GM18517 (cell line): ENCODE results near the gene DCDC1.

Experiments used
- ATAC-seq: cut with Tn5 transposase; IDR thresholded peaks from one replicate; pipeline ENCODE4 v1.9.1; 2021; ENCODE audit warnings: mild to moderate bottlenecking, moderate library complexity; ENCODE audit not compliant: unreplicated experiment

DCDC1 gene

GRCh38 chr11:31110830-31111229, 258.7 kb downstream of the DCDC1 start:
- no peak for ATAC-seq

GRCh38 chr11:31109446-31109845, 260.1 kb downstream of the DCDC1 start:
- no peak for ATAC-seq

- no peak for ATAC-seq
Measured at GRCh38 chr11:31107649-31108048, 261.9 kb downstream of the DCDC1 start.

DNA sequence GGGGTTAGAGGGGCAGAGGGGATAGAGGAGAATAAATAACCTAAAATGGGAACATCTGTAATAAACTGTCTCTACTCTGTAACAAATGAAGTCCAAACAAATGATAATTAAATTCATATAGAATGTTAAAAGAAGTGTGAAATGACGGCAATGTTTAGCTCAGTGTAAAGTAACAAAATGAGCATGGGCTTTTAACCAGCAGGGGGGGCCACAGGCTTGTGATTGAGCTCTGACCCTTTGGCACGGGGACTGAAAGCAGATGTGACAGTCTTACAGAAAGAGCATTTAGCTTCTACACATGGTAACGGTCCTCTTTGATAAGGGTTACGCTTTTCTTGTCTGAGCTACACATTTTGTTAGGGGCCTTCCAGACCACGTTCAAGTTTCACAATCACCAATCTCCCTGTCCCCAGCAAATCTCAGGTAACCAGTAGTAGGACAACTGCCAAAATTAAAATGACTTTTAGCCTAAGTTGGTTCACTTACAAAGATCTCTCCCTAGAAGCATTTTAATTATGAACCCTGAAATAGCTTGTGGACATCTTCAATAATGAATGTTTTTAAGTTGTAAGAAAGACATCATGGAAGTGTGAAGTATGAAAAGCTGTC, 262.5 kb downstream of the DCDC1 start:
- peak; percentile 60 for ATAC-seq

DNA sequence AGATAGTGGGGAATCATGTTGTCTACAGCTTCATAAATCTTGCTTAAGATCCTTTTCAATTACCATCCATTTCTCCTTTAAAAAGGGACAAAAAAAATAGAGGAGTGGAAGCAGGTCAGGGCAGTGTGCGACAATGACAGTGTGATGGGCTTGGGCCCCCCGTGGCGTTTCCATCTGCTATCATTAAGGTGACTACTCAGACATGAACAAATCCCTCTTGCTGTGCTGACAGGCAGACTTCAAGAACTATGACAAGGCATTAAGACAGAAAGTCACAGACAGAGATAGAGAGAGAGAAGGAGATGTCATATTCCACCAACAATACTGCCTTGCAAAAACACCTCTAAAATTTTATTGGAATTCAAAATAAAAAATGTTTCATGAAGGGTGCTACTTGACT, 263.2 kb downstream of the DCDC1 start:
- ATAC-seq = no peak

DNA sequence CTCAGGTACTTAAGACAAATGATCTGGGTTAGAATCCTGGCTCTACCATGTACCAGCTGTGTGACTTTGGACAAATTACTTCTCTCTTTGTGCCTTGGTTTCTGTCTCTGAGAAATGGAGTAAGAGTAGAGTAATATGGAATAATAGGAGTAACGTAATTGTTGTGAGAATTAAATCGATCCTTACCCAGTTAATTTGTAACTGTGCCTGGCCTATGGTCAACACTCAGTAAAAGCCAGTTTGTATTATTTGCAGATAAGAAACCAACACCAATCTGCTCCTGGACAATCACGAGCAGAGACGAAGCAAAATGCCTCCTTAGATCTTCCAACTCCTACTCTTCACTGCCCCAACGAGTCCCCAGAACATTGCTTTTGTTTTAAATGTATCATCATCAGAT, 266.7 kb downstream of the DCDC1 start:
- no peak for ATAC-seq

- ATAC-seq = no peak
Measured at GRCh38 chr11:31102316-31102715, 267.2 kb downstream of the DCDC1 start.

GRCh38 chr11:31096191-31096805, 273.2 kb downstream of the DCDC1 start:
- no peak for ATAC-seq

- ATAC-seq = no peak
Measured at GRCh38 chr11:31092638-31093037, 276.9 kb downstream of the DCDC1 start.

DNA sequence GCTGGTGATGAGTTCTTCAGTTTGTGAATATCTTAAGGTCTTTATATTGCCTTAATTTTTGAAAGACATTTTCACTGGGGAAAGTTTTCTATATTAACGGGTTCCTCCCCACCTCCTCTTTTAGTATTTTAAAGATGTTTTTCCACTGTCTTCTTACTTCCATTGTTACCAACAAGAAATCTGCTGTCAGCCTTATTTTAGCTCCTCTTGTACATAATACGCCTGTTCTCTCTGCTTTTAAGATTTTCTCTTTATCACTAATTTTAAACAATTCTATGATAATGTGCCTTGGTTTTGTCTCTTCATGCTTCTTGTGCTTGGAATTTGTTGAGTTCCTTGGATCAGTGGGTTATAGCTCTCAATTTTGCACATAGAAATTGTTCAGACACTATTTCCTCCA, 280.4 kb downstream of the DCDC1 start:
- ATAC-seq = no peak

- ATAC-seq = no peak
Measured at GRCh38 chr11:31069447-31070205, 299.9 kb downstream of the DCDC1 start.

GRCh38 chr11:31060880-31061279, 308.7 kb downstream of the DCDC1 start:
- ATAC-seq = no peak

- ATAC-seq = no peak
Measured at GRCh38 chr11:31059529-31059928, 310.0 kb downstream of the DCDC1 start.

DNA sequence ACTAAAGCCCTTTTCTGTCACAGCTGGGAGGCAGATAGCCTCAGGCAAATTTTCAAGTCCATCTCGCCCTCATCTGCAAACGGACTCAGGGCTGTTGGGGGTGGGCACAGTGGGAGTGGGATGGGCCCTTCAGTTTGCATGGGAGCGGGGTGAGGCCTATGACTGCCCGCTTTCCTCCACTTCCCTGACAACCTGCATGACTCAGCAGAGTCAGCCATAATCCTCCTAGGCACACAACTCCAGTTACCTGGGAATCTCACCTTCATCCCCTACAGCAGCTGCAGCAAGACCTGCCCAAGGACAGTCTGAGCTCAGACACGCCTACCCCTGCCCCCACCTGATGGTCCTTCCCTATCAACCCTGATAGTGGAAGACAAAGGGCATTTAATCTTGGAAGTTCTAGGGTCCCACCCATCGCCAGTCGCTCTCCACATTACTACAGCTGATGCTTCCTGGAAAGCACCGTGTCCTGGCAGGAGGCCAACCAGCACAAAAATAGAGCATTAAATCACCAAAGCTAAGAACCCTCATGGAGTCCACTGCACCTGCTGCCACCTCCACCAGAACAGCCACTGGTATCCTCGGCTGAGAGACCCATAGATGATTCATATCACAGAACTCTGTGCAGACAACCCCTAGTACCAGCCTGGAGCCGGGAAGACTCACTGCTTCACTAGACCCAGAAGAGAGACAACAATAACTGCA, 319.3 kb downstream of the DCDC1 start:
- ATAC-seq = no peak

DNA sequence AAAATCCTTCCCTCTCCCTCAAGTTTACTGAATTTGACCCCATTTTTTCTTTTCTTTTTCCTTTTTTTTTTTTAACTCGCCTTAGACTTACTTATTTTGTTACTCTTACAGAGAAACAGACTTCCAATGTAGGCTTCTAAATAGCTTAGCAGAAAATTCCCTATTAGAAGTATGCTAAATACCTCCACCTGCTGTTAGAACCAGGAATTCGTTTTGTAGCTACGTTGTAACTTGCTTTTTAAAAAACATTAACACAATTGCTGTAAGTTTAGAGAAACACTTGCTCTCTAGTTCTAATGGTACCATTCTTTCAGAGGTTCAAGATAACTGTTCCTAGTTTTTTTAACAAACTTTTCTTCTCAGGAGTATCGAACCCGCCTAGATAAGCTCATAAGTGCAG, 324.2 kb downstream of the DCDC1 start:
- ATAC-seq = no peak

DNA sequence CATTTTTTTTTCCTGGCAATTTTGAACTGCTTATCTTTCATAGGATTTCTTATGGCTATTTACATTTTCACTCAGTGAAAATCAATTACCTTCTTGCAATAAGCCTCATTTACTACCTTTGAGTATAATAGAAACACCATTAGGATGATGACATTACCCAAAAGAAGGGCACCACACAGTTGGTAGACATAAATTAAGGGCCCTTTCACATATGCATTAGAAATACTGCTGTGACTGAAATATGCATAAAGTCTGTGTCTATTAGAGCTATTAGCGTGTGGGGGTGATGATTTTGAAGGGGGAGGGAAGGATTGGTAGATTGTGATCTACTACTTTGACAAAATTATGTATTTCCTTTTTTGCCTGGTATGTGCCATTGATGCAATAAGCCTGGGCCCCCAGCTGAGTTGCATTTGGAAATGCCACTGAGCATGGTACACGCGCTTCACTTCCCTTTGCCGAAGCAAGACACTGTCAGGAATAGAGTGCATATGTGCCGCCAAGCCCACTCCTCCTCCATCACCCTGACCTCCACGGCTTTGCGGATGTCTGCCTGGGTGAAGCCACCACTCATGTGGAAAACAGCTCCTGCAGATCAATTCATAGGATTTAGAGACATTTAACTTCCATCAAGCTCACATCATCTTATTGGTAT, 339.3 kb downstream of the DCDC1 start:
- no peak for ATAC-seq

DNA sequence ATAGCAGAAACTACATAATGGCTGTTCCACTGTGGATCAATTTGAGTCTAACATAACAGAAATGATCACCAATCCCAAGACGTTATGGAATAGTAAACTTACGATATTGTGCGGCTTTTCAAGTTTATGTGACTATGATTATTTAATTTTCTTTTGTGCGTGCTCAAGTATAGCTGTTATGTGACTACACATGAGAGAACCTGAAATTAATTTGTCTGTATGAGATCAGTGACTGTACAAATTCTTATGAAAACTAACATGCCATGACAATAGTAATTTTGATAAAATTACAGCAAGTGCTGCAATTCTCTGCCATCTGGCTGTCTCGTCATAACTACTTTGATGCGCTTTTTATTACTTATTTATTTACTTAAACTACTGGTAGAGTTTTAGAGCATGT, 343.2 kb downstream of the DCDC1 start:
- no peak for ATAC-seq

DNA sequence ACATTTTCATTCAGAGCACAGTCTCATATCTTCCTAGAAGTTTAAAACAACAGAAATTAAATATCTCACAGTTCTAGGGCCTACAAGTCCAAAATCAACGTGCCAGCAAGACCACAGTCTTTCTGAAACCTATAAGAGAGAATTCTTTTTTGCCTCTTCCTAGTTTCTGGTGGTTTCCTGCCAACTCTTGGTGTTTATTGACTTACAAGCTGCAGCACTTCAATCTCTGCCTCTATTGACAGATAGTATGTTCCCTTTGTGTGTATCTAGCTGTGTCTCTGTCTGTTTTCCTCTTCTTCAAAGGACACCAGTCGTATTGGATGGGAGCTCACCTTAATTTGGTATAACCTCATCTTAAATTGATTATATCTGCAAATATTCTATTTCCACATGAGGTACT, 347.5 kb downstream of the DCDC1 start:
- no peak for ATAC-seq

DNA sequence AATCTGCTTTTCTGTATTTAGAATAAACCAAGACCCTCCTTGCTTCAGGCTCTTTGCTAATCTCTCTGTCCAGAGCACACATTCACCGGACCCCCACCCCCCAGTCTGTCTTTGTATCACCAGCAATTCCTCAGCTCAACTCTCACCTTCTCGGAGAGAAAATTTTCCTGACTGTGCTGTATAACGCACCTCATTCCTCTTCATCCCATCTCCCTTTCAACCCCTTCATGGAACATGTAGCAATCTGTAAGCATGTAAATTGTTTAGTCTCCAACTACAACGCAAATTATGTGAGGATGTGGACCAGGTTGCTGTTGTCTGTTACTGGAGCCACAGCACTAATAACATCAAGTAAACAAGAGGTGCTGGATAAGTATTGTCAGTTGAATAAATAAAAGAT, 349.8 kb downstream of the DCDC1 start:
- no peak for ATAC-seq

DNA sequence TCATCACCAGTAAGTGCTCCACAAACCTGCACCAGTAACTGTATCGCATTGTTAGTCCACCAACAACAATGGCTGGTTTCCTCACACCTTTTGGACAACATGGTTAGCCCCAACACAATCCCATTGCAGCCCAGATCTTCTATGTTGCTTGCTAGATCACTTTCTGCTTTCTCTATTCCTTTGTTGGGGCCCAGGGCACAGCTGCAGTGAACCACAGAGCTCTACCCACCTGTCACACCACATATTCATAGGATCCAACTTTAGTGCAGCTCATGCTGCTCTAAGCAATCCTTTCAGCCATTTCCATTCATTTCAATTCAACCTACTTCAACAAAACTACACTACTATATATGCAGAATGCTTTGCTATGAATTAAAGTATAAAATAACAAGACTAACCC, 364.3 kb downstream of the DCDC1 start:
- ATAC-seq = no peak

- no peak for ATAC-seq
Measured at GRCh38 chr11:31001427-31001826, 368.1 kb downstream of the DCDC1 start.
